Cardiac septum (tissue), 1 donor: ENCODE data around the gene MCMBP. TPM values are rescaled to one million over a fixed set of nuclear protein-coding genes. Genes with fewer than 3 reads are reported as not detected.
A peak's percentile ranks its signal among the peaks of the same experiment; 100 is the strongest.

Experiments
- DNase-seq: peaks from one replicate; pipeline ENCODE4 v3.0.0-alpha.2; 2020; ENCODE audit warnings: low spot score
- intact Hi-C: fragments of 100-400 bp; cut with DNase I; formaldehyde crosslinking; loops from one replicate; pipeline ENCODE4 v1.14.0; 2022
- total RNA-seq: library from RNA; stranded (reverse); fragmentation: NEBNext Ultra II Directional; extraction: Animal tissue kit (Norgen Biotek cat#: 25700); gene quantifications from one replicate; pipeline ENCODE4 v1.2.1, GENCODE V29; 2021
- donor health status: DM: no; HTN: no; CAD: no.

The MCMBP gene
- total RNA-seq, 1 donor from 2014 or later: 30.3 TPM

GRCh38 chr10:119849031-119849789 lies 23.4 kb downstream of the MCMBP start:
- intact Hi-C loops: no loop called here
- DNase-seq: no peak

- DNase-seq: no peak
- intact Hi-C loops: no loop called here
Observed at GRCh38 chr10:119845656-119846055, 27.0 kb downstream of the MCMBP start.

GRCh38 chr10:119834188-119834587 lies 38.5 kb downstream of the MCMBP start:
- intact Hi-C loops: no loop called here

GRCh38 chr10:119832951-119833350 lies 39.7 kb downstream of the MCMBP start:
- no peak for DNase-seq
- intact Hi-C loops: no loop called here

More at GRCh38 chr10:119834188-119834587, 38.5 kb downstream of the MCMBP start:
- no peak for DNase-seq

- no peak for DNase-seq
- intact Hi-C loops: no loop called here
Observed at GRCh38 chr10:119831656-119832055, 41.0 kb downstream of the MCMBP start.

- intact Hi-C loops: no loop called here
- no peak for DNase-seq
Observed at GRCh38 chr10:119830851-119831250, 41.8 kb downstream of the MCMBP start.

- DNase-seq: no peak
- intact Hi-C loops: no loop called here
Observed at GRCh38 chr10:119829429-119829828, 43.2 kb downstream of the MCMBP start.

- no peak for DNase-seq
- intact Hi-C loops: no loop called here
Observed at GRCh38 chr10:119827430-119827829, 45.2 kb downstream of the MCMBP start.

- DNase-seq: no peak
- intact Hi-C loops: no loop called here
Observed at GRCh38 chr10:119826771-119827170, 45.9 kb downstream of the MCMBP start.

GRCh38 chr10:119824299-119824698 lies 48.3 kb downstream of the MCMBP start:
- DNase-seq: no peak
- intact Hi-C loops: no loop called here

GRCh38 chr10:119821182-119821581 lies 51.5 kb downstream of the MCMBP start:
- intact Hi-C loops: no loop called here
- no peak for DNase-seq

- intact Hi-C loops: no loop called here
- no peak for DNase-seq
Observed at GRCh38 chr10:119818889-119819270, 53.8 kb downstream of the MCMBP start.

GRCh38 chr10:119817991-119818888 lies 54.4 kb downstream of the MCMBP start:
- DNase-seq: peak; percentile 79
- intact Hi-C loops: no loop called here

- intact Hi-C loops: no loop called here
- DNase-seq: no peak
Observed at GRCh38 chr10:119815671-119816070, 57.0 kb downstream of the MCMBP start.

- no peak for DNase-seq
- intact Hi-C loops: no loop called here
Observed at GRCh38 chr10:119812684-119813083, 60.0 kb downstream of the MCMBP start.

- intact Hi-C loops: no loop called here
- DNase-seq: no peak
Observed at GRCh38 chr10:119811122-119811521, 61.5 kb downstream of the MCMBP start.

GRCh38 chr10:119807960-119808697 lies 64.5 kb downstream of the MCMBP start:
- intact Hi-C loops: no loop called here
- DNase-seq: no peak

- intact Hi-C loops: no loop called here
- DNase-seq: no peak
Observed at GRCh38 chr10:119806334-119807130, 66.1 kb downstream of the MCMBP start.

- no peak for DNase-seq
- intact Hi-C loops: no loop called here
Observed at GRCh38 chr10:119805702-119806230, 66.9 kb downstream of the MCMBP start.
